ENCODE results near the gene USH1G. TPM values are rescaled to one million over a fixed set of nuclear protein-coding genes. Genes with fewer than 3 reads are reported as not detected.

Gene USH1G
- total RNA-seq, 1 donor from 2014 or later = 1.1 TPM

- DNase-seq = no peak
Measured at GRCh38 chr17:74903034-74903433, 20.0 kb downstream of the USH1G start.

DNA sequence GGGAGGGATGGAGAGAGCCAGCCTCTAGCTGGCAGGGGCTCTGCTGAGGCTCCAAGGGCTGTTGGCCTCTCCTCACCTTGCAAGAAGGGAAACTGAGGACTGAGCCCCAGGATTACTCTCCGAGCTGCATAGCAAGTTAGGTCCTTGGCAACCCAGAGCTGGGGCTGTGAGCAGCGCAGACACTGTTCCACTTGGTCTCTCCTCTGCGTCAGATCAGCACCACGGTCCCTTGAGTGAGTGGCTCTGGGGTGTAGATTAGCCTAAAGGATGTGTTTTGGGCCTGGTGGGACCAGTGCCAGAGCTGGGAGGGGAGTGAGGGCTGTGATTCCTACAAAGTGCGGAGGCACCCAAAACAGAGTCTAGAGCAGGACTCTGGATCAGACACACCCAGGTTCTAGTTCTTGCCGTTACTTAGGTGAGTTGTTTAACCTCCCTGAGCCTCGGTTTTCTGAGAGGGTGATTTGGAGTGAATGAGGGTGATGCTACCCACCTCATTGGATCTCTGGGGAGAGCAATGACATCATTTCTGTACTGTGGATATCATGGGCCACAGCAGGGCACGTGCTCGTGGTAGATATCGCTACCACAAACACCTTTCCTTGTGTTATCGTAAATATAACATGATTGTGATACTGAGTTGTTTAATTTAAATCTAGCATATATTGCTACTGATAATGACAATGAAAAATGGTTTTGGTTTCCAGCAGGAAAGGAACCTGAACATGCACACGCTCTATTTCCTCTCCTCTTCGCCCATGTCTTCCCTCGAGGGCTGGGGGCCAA is 21.5 kb downstream of the USH1G start:
- DNase-seq = no peak

DNA sequence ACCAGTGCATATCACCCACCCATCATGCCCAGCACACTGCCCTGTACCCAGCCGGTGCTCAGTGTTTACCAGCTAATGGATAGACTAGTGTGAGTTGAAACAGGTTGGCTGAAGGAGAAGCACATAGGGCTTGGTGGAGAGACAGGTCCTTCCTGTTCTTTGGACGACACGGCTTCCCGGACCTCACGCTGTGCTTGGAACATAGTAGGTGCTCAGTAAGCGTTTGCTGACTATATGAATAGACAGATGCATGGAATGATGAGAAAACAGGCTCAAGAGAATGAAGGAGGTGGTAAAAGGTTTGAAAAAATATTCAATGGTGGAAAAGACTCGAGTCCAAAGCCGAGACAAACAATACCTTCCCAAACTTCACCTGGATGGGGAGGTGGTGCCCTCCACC is 22.8 kb downstream of the USH1G start:
- DNase-seq = no peak

DNA sequence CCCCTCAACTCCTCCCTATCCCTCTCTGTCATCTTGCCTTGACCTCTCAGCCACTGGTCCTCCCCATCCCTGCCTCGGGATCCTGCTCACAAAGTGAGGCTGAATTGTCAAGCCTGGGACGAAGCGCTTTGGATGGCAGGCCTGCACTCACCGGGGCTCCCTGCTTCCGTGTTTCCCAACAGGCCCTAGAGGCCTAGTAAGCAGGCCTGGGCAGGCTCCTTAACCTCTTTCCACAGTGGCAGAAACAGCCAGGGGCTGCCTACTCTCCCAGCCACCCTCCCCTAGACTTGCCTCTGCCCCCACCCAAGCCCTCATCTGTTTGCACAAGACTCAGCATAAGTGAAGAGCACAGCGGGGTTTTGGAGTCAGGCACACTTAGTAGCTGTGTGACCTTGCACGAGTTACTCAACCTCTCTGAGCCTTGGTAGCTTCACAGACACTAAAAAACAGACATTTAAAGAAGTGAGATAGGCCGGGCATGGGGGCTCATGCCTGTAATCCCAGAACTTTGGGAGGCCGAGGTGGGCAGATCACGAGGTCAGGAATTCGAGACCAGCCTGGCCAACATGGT is 24.6 kb downstream of the USH1G start:
- no peak for DNase-seq

DNA sequence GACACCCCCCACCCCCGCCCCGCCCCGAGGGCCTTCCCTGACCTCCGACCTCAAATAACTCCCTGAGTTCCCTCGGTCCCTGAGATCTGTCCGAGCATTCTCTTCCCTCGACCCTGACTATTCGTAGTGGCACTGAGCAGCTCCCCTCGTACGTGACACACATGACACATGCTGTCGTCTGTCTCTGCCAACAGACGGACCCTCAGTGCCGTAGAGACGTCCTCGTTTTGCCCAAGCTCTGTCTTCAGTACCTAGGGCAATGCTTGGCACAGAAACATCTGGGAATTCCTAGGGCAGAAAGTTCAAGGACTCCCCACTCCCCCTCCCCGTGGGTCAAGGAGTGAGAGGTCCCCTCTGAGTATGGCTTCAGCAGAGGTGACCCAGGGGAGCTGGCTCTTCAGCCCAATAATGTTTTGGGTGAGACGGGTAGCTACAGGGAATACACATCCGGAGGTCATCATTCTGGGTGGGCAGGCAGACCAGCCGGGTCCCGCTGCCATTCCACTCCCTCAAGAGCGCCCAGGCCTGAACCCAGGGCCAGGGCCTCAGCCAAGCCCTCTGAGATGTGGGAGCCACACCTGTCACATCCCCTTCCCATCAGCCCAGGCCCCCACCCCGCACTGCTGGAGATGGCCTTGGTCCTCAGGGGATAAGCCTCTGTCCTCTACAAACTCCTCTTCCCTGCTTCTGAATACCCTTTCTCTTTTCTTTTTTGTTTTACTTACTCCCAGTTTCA is 29.0 kb downstream of the USH1G start:
- DNase-seq = no peak

DNA sequence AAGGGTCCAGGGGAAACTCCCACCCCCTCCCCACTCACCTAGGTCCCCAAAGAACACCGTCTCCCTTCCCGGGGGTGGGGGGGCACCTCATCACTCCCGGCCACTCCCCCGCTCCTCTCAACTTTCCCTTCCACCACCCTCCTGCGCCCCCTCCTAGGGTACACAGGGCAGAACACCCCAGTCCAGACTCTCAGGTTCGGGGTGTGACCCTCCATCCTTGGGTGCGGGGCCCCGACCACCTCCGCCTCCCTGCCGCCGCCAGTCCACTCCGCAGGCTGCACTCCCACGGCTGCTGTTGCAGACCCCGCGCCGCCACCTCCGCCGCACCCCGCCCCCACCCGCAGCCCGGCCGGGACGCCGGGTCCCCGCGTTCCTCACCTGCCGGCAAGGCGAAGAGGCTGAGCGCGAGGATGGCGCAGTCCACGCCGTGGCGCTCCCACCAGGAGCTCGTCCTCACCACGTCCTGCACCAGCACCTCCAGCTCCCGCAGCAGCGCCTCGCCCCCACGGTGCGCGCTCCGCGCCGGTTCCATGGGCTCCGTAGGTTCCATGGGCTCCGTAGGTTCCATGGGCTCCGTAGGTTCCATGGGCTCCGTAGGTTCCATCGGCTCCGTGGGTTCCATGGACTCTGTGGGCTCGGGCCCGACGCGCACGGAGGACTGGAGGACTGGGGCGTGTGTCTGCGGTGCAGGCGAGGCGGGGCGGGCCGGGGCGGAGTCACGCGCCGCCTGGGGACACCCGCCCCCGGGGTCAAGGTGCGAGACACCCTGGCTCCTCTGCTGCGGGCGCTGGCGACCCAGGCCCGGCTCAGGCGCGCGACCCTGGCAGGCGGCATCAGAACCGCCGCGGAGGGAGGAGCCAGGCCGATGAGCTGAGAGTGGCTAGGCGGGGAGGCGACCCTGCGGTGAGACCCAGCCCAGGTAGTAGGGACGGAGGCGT is 29.8 kb downstream of the USH1G start, which contains the start of gene FADS6:
Gene FADS6 (minus strand): TSS at position 660 of the 938 bp plus-strand sequence. CDS start 38 bp downstream, at position 622.
- DNase-seq = no peak

DNA sequence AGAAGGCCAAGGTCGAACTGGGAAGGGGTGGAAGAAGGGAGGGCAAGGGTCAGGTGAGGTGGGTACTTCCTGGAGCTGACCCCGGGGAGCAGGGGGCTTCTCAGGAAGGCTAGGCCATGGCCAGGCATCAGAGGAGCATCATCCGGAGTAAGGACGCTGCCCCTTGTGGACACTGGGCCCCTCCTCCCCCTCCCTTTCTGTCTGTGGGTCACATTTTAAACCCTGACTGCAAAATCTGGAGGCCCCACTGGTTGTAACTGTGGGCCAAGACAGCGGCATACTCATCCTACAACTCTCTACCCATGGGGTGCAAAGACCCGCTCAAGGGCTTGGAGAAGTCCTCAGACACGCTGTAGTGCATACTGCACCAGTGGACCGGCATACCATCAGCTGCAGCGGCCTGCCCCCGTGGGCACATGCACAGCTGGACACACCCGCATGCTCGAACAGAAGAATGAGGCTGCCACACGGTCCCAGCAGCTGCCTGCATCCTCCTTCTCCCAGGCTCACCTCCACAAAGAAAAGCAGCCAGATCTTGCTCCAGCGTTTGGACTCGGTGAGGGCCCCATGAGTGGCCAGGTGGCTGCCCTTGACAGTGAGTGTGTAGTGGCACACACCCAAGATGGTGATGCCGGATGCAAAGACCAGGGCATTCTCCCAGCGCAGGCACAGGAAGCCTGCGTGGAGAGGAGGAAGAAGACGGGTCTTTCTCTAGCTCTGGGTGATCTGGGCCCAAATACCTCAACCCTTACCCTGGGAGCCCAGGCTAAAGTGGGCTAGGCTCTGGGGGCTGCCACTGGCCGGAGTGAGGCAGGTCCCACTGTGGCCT is 30.8 kb downstream of the USH1G start:
- DNase-seq = no peak

DNA sequence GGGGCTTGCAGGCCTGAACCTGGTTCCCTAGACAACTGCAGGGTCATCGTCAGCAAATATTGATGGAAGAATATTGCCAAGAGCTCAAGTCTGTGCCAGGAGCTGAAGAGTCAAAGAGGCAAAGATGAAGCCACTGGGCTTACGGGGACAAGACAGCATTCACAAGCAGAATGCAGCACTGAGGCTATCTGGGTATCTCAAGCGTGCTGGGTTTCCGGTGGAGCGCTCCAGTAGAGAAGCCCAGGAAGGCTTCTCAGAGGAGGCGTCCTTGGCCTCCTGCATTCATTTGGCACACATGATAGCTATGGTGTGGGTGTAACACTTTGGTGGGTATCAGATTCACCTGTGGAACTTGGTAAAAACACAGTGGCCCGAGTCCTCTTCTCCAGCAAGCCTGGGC is 32.5 kb downstream of the USH1G start:
- DNase-seq = no peak

DNA sequence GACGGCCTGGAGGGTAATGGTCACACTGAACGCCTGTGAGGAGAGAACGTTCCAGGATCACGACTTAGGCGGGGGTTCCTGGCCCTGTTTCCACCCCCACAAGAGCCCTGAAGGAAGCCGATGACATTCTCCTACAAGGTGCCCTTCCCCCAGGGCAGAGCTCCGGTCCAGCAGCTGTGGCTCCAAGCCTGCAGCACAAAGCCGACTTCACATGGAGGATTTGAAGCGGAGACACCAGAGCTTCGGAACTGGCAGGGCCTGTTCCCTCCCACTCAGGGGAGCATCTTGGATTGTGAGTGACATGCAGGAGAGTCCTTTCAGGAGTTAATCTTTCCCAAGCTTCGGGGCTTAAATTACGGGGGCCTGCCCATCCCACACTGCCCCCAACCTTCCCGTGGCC is 34.6 kb downstream of the USH1G start:
- DNase-seq = no peak

- no peak for DNase-seq
Measured at GRCh38 chr17:74883241-74883745, 39.8 kb downstream of the USH1G start.

GRCh38 chr17:74882517-74883240 is 40.4 kb downstream of the USH1G start:
- no peak for DNase-seq

GRCh38 chr17:74881073-74881472 is 42.0 kb downstream of the USH1G start:
- DNase-seq = no peak

DNA sequence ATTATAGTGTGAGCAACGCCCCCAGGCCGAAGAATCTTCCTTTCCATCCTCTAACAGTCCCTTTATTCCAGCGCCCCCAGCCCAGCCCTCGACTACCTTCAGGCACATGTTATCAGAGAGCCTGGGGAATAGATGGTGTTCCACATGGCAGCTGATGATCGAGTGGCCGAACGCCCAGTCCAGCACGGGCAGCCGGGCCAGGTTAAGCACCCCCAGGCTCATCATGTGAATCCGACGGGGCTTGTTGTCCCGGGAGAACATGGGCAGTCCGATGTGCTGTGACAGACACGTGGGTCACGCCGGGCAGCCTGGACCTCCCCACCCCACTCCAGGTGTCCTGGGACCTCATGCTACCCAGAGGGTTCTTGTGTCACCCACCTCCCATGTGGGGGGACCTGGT is 43.7 kb downstream of the USH1G start:
- DNase-seq = no peak

DNA sequence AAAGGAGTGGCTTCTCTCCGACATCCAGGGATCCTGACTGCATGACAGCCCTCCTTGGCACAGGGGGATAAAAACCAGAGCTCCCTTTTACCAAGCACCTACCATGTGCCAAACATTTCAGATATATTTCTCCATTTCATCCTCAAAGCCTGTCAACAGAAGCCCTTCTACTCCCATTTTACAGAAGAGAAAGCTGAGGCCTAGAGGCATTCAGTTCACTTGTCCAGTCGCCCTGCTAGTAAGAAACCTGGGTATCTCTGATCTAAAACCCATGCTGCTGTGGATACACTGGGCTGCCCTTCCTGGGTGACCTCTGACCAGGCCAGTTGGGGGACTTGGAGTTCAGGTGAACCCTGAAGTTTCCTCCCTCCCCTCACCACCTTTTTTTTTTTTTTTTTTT is 44.4 kb downstream of the USH1G start:
- DNase-seq = no peak

- no peak for DNase-seq
Measured at GRCh38 chr17:74877592-74878548, 45.2 kb downstream of the USH1G start.

GRCh38 chr17:74875977-74876593 is 47.0 kb downstream of the USH1G start:
- no peak for DNase-seq

DNA sequence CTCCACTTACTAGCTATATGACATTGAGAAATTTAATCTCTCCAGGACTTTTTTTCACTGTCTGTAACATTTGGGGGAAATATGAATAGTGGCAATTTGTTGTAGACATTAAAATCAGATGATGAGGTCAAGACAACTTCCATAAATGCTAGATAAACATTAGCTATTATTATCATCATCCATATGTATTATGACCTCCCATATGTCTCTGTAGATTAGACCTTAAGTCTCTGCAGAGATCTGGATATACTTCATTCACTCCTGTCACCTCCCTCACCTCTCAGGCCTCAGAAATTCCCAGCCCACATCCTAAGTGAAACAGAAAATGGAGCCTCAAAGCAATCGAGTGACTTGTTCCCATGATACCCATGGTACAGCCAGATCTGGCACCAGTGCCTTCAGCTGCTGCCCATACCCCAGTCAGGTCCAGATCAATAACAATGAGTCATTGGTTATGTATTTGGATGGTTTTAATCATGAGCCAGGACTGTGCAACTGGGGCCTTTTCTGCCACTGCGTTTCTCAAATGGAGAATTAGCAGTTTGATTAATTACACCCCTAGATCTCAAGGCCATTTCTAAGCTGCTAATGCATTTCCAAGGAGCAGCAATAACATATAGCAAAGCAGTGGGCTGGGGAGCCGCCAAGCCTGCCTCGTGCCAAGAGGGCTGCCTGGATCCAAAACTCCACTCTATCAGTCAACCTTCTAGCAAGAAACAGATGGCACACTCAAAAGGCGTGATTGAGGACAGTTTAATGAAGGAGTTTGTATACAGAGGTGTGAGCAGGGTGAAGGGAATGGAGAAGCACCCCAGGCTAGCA is 47.7 kb downstream of the USH1G start:
- DNase-seq = no peak

DNA sequence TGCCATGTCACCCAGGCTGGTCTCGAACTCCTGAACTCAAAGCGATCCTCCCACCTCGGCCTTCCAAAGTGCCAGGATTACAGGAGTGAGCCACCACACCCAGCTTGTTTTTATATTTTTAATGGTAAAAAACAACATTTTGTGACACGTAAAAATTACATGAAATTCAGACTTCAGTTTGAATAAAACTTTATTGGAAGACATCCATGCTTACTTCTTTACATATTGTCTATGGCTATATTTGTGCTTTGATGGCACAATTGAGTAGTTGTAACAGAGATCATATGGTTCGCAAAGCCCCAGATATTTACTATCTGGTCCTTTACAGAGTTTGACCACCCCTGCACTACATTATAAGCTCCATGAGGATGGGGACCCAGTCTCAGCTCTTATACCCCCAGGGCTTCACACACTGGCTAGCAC is 48.4 kb downstream of the USH1G start:
- no peak for DNase-seq

Measured in skin of body (tissue), 2 donors.